ENCODE results near the gene PTH1R.

GRCh38 chr3:46869440-46869839, 8.1 kb upstream of the PTH1R start:
- no peak for TF ChIP-seq EZH2 (IDR thresholded peaks at IDR 0.05; ENCODE audit: insufficient read depth, poor library complexity, severe bottlenecking)
- no peak for TF ChIP-seq EZH2phosphoT487 (IDR thresholded peaks at IDR 0.05; ENCODE audit: insufficient read depth, low read depth)
